ENCODE measurements around the gene IL17RA.
A peak's percentile ranks its signal among the peaks of the same experiment; 100 is the strongest.

The IL17RA gene

GRCh38 chr22:17152971-17153370 lies 68.2 kb downstream of the IL17RA start:
- TF ChIP-seq, protein P1, sequence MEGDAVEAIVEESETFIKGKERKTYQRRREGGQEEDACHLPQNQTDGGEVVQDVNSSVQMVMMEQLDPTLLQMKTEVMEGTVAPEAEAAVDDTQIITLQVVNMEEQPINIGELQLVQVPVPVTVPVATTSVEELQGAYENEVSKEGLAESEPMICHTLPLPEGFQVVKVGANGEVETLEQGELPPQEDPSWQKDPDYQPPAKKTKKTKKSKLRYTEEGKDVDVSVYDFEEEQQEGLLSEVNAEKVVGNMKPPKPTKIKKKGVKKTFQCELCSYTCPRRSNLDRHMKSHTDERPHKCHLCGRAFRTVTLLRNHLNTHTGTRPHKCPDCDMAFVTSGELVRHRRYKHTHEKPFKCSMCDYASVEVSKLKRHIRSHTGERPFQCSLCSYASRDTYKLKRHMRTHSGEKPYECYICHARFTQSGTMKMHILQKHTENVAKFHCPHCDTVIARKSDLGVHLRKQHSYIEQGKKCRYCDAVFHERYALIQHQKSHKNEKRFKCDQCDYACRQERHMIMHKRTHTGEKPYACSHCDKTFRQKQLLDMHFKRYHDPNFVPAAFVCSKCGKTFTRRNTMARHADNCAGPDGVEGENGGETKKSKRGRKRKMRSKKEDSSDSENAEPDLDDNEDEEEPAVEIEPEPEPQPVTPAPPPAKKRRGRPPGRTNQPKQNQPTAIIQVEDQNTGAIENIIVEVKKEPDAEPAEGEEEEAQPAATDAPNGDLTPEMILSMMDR (conservative IDR thresholded peaks at IDR 0.05): no peak
- H3K27ac ChIP-seq: peak overlapping the region; percentile 65

DNA sequence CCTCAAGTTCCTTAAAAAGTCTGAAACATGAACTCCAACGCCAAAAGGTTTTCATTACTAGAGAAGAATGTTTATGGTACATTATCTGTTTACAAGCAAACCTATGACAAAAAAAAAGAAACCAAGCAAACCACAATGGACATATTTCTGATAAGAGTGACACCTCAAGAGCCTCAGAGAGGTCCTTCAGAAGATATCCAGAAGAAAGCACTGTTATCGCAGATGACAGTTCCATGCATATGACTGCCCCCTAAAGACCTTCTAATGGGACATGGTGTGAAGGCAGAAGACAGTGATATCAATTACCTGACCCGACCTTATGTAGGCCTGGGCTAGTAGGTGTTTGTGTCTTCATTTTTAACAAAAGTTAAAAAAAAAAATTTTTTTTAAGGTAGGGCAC lies 71.1 kb downstream of the IL17RA start:
- TF ChIP-seq, protein P1 (conservative IDR thresholded peaks at IDR 0.05): no peak

GRCh38 chr22:17157714-17158113 lies 72.9 kb downstream of the IL17RA start:
- TF ChIP-seq, protein P1 (conservative IDR thresholded peaks at IDR 0.05): no peak
- H3K27ac ChIP-seq: peak overlapping the region; percentile 96

More for the DNA sequence above, 71.1 kb downstream of the IL17RA start:
- no peak overlapping the region for H3K27ac ChIP-seq

GRCh38 chr22:17158176-17158567 lies 73.4 kb downstream of the IL17RA start:
- peak overlapping the region; percentile 96 for H3K27ac ChIP-seq

DNA sequence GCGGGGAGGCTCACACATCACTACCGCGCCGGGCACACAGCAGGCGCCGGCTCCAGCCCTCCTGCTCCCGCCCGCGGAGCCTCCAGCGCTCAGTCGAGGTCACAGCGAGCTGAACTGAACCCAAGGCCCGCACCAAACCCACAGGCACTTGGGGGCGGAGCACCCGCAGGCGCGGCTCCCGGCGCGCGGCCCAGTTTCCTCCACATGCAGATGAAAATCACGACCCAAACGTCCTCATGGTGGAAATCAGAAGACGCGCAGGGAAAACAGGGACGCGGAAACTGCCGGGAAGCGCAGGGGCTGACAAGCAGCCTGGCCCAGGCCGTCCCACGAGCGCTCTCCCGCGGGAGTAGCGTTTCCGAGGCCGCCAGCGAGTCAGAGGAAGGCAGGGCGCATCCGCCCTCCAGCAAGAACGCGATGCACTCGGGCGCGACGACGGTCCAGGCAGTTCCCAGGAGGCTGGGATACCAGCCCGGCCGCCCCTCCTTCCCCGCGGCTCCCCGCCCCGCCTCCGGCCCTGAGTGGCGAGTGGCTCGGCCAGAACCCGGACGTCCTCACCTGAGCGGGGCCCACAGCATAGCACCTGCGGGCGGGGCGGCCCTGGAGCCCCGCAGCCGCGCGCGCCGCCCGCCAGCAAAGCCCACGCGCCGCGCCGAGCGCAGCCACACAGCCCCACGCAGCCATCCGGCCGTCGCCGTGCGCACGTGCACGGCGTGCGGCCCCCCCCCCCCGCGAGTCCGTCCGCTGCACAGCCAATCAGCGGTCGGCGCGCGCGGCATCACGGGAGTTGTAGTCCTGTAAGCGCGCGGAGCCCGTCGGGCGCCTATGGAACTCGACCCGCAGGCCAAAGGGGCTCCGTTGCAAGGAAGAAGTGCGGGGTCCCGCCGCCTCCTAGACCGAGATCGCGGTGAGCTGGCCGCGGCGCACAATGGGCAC lies 74.0 kb downstream of the IL17RA start, which contains the start of gene HDHD5:
TSS of gene HDHD5 (minus strand) at position 710 of the 936 bp plus-strand sequence. CDS start at position 684, 26 bp downstream.
- peak within 1 kb of the TSS; percentile 96 for H3K27ac ChIP-seq
- TF ChIP-seq, protein P1 (conservative IDR thresholded peaks at IDR 0.05): no peak

More at GRCh38 chr22:17158176-17158567, 73.4 kb downstream of the IL17RA start:
- TF ChIP-seq, protein P1 (conservative IDR thresholded peaks at IDR 0.05): no peak

- TF ChIP-seq, protein P1 (conservative IDR thresholded peaks at IDR 0.05): no peak
- H3K27ac ChIP-seq: peak overlapping the region; percentile 96
Observed at GRCh38 chr22:17159504-17159951, 74.7 kb downstream of the IL17RA start.

DNA sequence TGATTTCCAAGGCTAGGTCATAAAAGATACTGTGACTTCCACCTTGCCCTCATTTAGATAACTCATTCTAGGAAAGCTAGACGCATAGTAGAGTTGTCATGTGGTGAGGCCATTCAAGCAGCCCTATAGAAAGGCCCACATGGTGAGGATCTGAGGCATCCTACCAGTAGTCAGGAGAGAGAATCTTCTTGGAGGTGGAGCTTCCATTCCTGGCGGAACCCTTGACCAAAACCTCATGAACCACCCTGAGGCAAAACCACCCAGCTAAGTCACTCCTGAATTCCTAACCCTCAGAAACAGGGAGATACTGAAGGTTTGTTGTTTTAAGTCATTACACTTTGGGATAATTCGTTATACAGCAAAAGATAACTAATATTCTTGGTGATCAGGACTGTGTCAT lies 77.2 kb downstream of the IL17RA start:
- TF ChIP-seq, protein P1 (conservative IDR thresholded peaks at IDR 0.05): no peak

More for the DNA sequence above, 77.2 kb downstream of the IL17RA start:
- peak overlapping the region; percentile 53 for H3K27ac ChIP-seq

Data from VCaP (cell line).